Neural progenitor cell (in vitro differentiated cells): ENCODE results near the gene SMIM29. TPM values are rescaled to one million over a fixed set of nuclear protein-coding genes. Genes with fewer than 3 reads are reported as not detected.

Experiments used
- DNase-seq: peaks from one replicate; pipeline ENCODE4 v3.0.0-alpha.2; 2016; ENCODE audit warnings: low spot score
- H2AFZ ChIP-seq: fragments of 200-600 bp; sonication (generic); replicated peaks from 2 replicates; pipeline ENCODE4 v1.6.1; 2016; ENCODE audit warnings: antibody characterized with exemption
- H3F3A ChIP-seq: fragments of 200-600 bp; sonication (generic); 2 replicates; pipeline ENCODE4 v1.6.1; 2016; ENCODE audit warnings: antibody characterized with exemption, low read depth
- H3K27ac ChIP-seq: fragments of 200-600 bp; sonication (generic); 2 replicates; pipeline ENCODE4 v1.5.1; 2016; ENCODE audit warnings: mild to moderate bottlenecking
- H3K27me3 ChIP-seq: fragments of 200-600 bp; sonication (generic); 2 replicates; pipeline ENCODE4 v1.6.1; 2016; ENCODE audit warnings: mild to moderate bottlenecking, moderate library complexity
- H3K36me3 ChIP-seq: fragments of 200-600 bp; sonication (generic); 2 replicates; pipeline ENCODE4 v1.5.1; 2016
- H3K4me1 ChIP-seq: fragments of 200-600 bp; sonication (generic); 2 replicates; pipeline ENCODE4 v1.6.1; 2016; ENCODE audit warnings: mixed run types
- H3K4me2 ChIP-seq: fragments of 200-600 bp; sonication (generic); 2 replicates; pipeline ENCODE4 v1.6.1; 2016
- H3K4me3 ChIP-seq: fragments of 200-600 bp; sonication (generic); 2 replicates; pipeline ENCODE4 v1.5.1; 2016
- H3K79me2 ChIP-seq: fragments of 200-600 bp; sonication (generic); 2 replicates; pipeline ENCODE4 v1.6.1; 2016; ENCODE audit warnings: low read depth
- H3K9ac ChIP-seq: fragments of 200-600 bp; sonication (generic); 2 replicates; pipeline ENCODE4 v1.6.1; 2016
- H3K9me3 ChIP-seq: fragments of 200-600 bp; sonication (generic); 2 replicates; pipeline ENCODE4 v1.5.1; 2016; ENCODE audit warnings: low read depth
- H4K20me1 ChIP-seq: fragments of 200-600 bp; sonication (generic); 2 replicates; pipeline ENCODE4 v1.6.1; 2016; ENCODE audit warnings: low read depth
- H3K27ac Mint-ChIP-seq: 3 replicates; pipeline ENCODE4 v1.8.0; 2021; ENCODE audit warnings: mixed read lengths
- H3K27me3 Mint-ChIP-seq: 2 replicates; pipeline ENCODE4 v1.8.0; 2022; ENCODE audit warnings: low read depth, mild to moderate bottlenecking, inconsistent platforms, moderate library complexity, mixed read lengths; ENCODE audit not compliant: insufficient read depth
- H3K36me3 Mint-ChIP-seq: 3 replicates; pipeline ENCODE4 v1.8.0; 2021; ENCODE audit warnings: mixed read lengths
- H3K4me1 Mint-ChIP-seq: 3 replicates; pipeline ENCODE4 v1.8.0; 2021; ENCODE audit warnings: mixed read lengths
- H3K4me3 Mint-ChIP-seq: 3 replicates; pipeline ENCODE4 v1.8.0; 2021; ENCODE audit warnings: mild to moderate bottlenecking, moderate library complexity, mixed read lengths
- H3K9me3 Mint-ChIP-seq: 3 replicates; pipeline ENCODE4 v1.8.0; 2020; ENCODE audit warnings: mixed read lengths
- EZH2 ChIP-seq: fragments of 200-600 bp; sonication (generic); IDR thresholded peaks from 2 replicates; pipeline ENCODE4 v1.6.1; 2017; ENCODE audit warnings: antibody characterized with exemption, mild to moderate bottlenecking, moderate library complexity
- EZH2phosphoT487 ChIP-seq: fragments of 200-600 bp; sonication (generic); IDR thresholded peaks from 2 replicates; pipeline ENCODE4 v1.6.1; 2017; ENCODE audit warnings: antibody characterized with exemption
- total RNA-seq: library from RNA; depleted of rRNA; stranded (reverse); fragments of >200 nt; gene quantifications from 2 replicates; pipeline ENCODE4 v1.2.3, GENCODE V29; 2015; ENCODE audit warnings: low replicate concordance
- TF ChIP-seq, protein P1 (sequence below): fragments of 200-600 bp; sonication (generic); IDR thresholded peaks from 2 replicates; pipeline ENCODE4 v1.5.1; 2017; ENCODE audit warnings: antibody characterized with exemption, mild to moderate bottlenecking

SMIM29 gene
- total RNA-seq, 1 donor from 2014 or later, result 2.4 TPM

DNA sequence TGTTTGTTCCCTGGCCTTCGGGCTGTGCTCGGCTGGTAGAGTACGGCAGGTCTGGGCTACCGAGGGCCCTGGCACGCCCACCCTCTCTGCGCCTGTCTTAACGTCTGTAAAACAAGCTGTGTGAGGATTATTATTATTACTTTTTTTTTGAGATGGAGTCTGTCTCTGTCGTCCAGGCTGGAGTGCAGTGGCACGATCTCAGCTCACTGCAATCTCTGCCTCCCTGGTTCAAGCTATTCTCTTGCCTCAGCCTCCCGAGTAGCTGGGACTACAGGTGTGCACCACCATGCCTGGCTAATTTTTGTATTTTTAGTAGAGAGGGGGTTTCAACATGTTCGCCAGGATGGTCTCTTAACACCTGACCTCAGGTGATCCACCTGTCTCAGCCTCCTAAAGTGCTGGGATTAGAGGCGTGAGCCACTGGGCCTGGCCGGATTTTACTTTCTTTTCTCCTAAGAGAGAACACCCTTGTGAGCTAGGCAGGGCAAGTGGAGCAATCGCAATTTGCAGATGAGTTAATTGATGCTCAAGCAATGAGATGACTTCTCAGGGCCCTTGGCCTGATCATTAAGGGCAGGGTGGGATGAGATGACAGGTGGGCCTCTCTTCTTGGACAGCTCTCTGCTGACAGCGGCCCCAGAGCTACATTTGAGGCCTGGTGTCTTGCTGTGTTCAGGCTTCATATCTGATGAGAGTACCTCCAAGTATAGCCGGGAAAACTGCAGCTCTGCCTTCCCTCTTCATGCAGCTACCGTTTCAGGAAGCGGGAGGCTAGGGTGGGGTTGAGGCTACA, 859 bp upstream of the SMIM29 start:
- Histone ChIP-seq H3K4me2 (peak overlapping the region; percentile 83), H3K9ac (peak overlapping the region; percentile 44), H3F3A (peaks cover 35% of the 10 kb centered on the region), H3K4me1 (no peaks in the 10 kb centered on the region), H3K27me3 (no peaks in the 10 kb centered on the region), H3K79me2 (no peaks in the 10 kb centered on the region), H4K20me1 (peaks cover 39% of the 10 kb centered on the region), H3K4me3 (peak overlapping the region; percentile 73), H3K36me3 (no peaks in the 10 kb centered on the region), H3K9me3 (no peaks in the 10 kb centered on the region), H3K27ac (no peak overlapping the region), H2AFZ (peak overlapping the region; percentile 91)
- peaks cover 22% of the 10 kb centered on the region for H3K4me1 Mint-ChIP-seq
- peaks cover 3% of the 10 kb centered on the region for H3K9me3 Mint-ChIP-seq
- TF ChIP-seq EZH2 (no peak), EZH2phosphoT487 (no peak)
- TF ChIP-seq, protein P1, sequence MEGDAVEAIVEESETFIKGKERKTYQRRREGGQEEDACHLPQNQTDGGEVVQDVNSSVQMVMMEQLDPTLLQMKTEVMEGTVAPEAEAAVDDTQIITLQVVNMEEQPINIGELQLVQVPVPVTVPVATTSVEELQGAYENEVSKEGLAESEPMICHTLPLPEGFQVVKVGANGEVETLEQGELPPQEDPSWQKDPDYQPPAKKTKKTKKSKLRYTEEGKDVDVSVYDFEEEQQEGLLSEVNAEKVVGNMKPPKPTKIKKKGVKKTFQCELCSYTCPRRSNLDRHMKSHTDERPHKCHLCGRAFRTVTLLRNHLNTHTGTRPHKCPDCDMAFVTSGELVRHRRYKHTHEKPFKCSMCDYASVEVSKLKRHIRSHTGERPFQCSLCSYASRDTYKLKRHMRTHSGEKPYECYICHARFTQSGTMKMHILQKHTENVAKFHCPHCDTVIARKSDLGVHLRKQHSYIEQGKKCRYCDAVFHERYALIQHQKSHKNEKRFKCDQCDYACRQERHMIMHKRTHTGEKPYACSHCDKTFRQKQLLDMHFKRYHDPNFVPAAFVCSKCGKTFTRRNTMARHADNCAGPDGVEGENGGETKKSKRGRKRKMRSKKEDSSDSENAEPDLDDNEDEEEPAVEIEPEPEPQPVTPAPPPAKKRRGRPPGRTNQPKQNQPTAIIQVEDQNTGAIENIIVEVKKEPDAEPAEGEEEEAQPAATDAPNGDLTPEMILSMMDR, result no peak
- peak overlapping the region; percentile 89 for H3K4me3 Mint-ChIP-seq
- DNase-seq, result no peak
- H3K27ac Mint-ChIP-seq, result peak overlapping the region; percentile 78
- H3K36me3 Mint-ChIP-seq, result peaks cover 4% of the 10 kb centered on the region
- peaks cover 12% of the 10 kb centered on the region for H3K27me3 Mint-ChIP-seq

DNA sequence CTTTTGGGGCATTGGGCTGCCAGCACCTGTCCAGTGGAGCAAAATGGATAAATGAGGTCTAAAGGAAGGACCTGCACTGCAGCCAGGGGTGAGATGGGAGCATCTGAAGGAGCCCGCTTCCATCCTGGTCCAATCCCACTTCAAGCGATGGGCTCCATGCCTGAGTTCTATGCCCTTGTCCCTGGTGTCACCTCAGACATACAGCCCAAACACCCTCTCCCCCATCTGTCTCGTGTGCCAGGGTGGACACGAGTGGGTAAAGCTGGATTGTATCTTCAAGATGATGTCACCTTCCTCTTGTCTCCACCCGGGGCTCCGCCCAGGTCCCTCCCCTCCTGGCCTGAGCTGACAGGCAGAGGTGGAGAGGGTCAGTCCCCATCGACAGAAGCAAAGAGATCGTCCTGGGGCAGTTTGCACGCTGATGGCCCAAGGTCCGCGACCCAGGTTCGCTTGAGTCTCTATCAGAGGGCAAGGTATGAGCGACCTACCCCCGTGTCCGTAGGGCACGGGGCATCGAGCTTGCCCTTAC, 544 bp downstream of the SMIM29 start:
- Mint-ChIP-seq H3K36me3 (peaks cover 7% of the 10 kb centered on the region), H3K9me3 (peaks cover 3% of the 10 kb centered on the region), H3K27ac (peak overlapping the region; percentile 87), H3K4me1 (peaks cover 31% of the 10 kb centered on the region), H3K4me3 (peak overlapping the region; percentile 91), H3K27me3 (peaks cover 12% of the 10 kb centered on the region)
- H3K4me2 ChIP-seq, result peak overlapping the region; percentile 94
- no peaks in the 10 kb centered on the region for H3K27me3 ChIP-seq
- peaks cover 53% of the 10 kb centered on the region for H4K20me1 ChIP-seq
- TF ChIP-seq EZH2phosphoT487, result no peak
- no peak for TF ChIP-seq EZH2
- TF ChIP-seq, protein P1, result no peak
- H3K27ac ChIP-seq, result no peak overlapping the region
- H3F3A ChIP-seq, result peaks cover 48% of the 10 kb centered on the region
- H3K9me3 ChIP-seq, result no peaks in the 10 kb centered on the region
- H3K79me2 ChIP-seq, result peaks cover 5% of the 10 kb centered on the region
- peak overlapping the region; percentile 73 for H3K4me3 ChIP-seq
- DNase-seq, result peak; percentile 68
- no peaks in the 10 kb centered on the region for H3K36me3 ChIP-seq
- no peaks in the 10 kb centered on the region for H3K4me1 ChIP-seq
- H2AFZ ChIP-seq, result peak overlapping the region; percentile 40
- H3K9ac ChIP-seq, result peak overlapping the region; percentile 56

DNA sequence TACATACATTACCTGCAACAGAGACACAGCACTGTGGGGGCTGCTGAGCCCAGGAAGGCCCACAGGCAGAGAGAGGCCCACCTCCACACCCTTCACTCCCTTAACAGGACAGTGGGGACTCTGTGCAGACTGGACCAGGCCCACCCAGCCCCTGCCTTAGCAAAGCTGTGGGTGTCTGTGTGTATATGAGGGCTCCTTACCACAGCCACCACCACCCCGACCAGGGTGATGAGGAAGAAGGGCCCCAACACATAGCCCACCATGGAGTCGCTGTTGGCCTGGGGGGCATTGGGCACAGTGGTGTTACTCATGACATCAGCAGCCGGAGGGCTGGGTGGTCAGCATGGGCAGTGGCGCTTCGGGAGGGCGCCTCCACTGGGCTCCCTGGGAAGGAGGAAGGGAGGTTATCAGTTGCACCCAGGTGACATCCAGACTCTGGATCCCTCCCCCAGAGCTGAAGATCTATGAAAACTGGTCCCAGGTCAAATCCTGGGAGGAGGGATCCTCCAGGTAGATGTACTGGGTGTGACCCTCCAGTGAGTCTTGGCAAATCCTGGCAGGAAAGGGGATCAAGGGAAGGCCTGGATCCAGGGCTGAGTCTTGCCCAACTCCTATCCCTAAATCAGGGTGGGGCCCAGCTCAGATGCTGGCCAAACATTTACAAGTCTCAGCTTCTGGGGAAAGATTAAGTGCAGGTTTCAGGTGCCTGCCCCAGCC, 1.2 kb downstream of the SMIM29 start:
- peaks cover 12% of the 10 kb centered on the region for H3K79me2 ChIP-seq

More for the DNA sequence above, 1.2 kb downstream of the SMIM29 start:
- Histone ChIP-seq H3K27ac (peak overlapping the region; percentile 63), H3K9ac (no peak overlapping the region), H2AFZ (no peak overlapping the region), H4K20me1 (peaks cover 59% of the 10 kb centered on the region), H3K4me3 (no peak overlapping the region), H3K36me3 (no peaks in the 10 kb centered on the region), H3K4me2 (peak overlapping the region; percentile 94), H3K27me3 (no peaks in the 10 kb centered on the region), H3K9me3 (no peaks in the 10 kb centered on the region), H3K4me1 (no peaks in the 10 kb centered on the region), H3F3A (peaks cover 54% of the 10 kb centered on the region)
- TF ChIP-seq EZH2phosphoT487 (no peak), EZH2 (no peak)
- TF ChIP-seq, protein P1, result no peak
- H3K27me3 Mint-ChIP-seq, result peaks cover 12% of the 10 kb centered on the region
- H3K36me3 Mint-ChIP-seq, result peaks cover 13% of the 10 kb centered on the region
- H3K4me3 Mint-ChIP-seq, result peak overlapping the region; percentile 91
- DNase-seq, result no peak
- H3K27ac Mint-ChIP-seq, result peak overlapping the region; percentile 66
- H3K9me3 Mint-ChIP-seq, result no peaks in the 10 kb centered on the region
- H3K4me1 Mint-ChIP-seq, result peaks cover 37% of the 10 kb centered on the region
